Measurements from ENCODE around the gene TIMP3. TPM values are rescaled to one million over a fixed set of nuclear protein-coding genes. Genes with fewer than 3 reads are reported as not detected.

TIMP3 gene
- total and polyA plus RNA-seq, 2 donors (not counting 3 experiments of a cell fraction or from before 2014, with no cell fraction given): 0.22 to 2.0 TPM

DNA sequence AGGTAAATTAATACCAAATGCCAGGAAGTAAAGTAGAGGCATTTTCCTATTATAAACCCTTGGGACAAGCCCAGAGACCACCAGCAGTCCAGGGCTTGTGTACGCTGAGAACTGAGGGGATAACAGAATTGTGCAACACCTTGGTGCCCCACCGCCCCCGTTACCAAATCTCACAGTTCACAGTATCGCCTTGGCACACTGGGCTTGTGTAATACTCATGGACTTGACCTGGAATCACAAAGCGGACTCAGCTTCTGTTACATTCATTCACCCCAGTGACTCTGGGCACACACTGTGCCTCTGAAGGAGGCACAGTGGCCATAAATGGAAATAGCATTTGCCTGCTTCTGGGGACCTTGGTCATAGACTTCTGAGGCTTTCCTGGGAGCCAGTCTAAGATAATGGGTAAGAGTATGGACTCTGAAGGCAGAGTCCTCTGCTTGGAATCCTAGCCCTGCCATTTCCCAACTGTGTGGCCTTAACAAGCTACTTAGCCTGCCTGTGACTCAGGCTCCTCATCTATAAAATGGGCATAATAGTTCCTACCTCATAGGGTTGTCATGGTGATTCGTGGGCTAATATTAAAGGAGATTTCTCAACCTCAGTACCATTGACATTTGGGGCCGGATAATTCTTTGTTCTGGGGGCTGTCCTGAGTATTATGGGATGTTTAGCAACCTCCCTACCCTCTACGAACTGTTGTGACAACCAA lies 53.7 kb downstream of the TIMP3 start:
- Histone ChIP-seq H3K4me2 (ENCODE audit: insufficient read depth, low read length) (no peak overlapping the region), H3K27me3 (ENCODE audit: control insufficient read depth in 2 of 2, insufficient read depth in 2 of 2, low read length in 2 of 2) (no peaks in the 10 kb centered on the region), H3K4me1 (ENCODE audit: control insufficient read depth, extremely low read depth, insufficient read depth, low read length) (no peaks in the 10 kb centered on the region), H3K4me3 (replicated peaks in 1 of 3; ENCODE audit: insufficient read depth in 1 of 3, low read depth in 1 of 3, low read length in 3 of 3) (no peak overlapping the region), H3K9ac (replicated peaks; ENCODE audit: extremely low read depth, insufficient read depth, low read length) (no peak overlapping the region), H3K36me3 (ENCODE audit: control insufficient read depth in 2 of 2, extremely low read depth in 1 of 2, insufficient read depth in 2 of 2, low read length in 2 of 2) (no peaks in the 10 kb centered on the region), H3K27ac (ENCODE audit: insufficient read depth, low read depth, low read length) (no peak overlapping the region), H4K20me1 (replicated peaks; ENCODE audit: control insufficient read depth, extremely low read depth, insufficient read depth, low read length) (no peaks in the 10 kb centered on the region), H2AFZ (ENCODE audit: low read depth, low read length) (no peak overlapping the region), H3K9me1 (replicated peaks; ENCODE audit: control insufficient read depth, extremely low read depth, insufficient read depth, low read length) (no peaks in the 10 kb centered on the region), H3K79me2 (ENCODE audit: control insufficient read depth, insufficient read depth, low read length) (no peaks in the 10 kb centered on the region), H3K9me3 (replicated peaks; ENCODE audit: control insufficient read depth, insufficient read depth, low read length) (peaks cover 5% of the 10 kb centered on the region)
- DNase-seq (ENCODE audit: low read depth, low spot score): no peak
- no TSS peak for BruUV-seq (replicated peaks)
- dilution Hi-C loops (cut with MboI; ENCODE audit: extremely low pct_ligation_motif_present, low sequenced_read_pairs): no loop called here
- no peak for FAIRE-seq
- intact Hi-C loops (cut with micrococcal nuclease): no loop called here
- TF ChIP-seq FOS (IDR thresholded peaks at IDR 0.05; ENCODE audit: borderline replicate concordance, insufficient read depth, low read length) (no peak), JUN (IDR thresholded peaks at IDR 0.05; ENCODE audit: borderline replicate concordance, insufficient read depth, insufficient read length, low read depth) (no peak), GATA2 (IDR thresholded peaks at IDR 0.05; ENCODE audit: insufficient read depth, insufficient read length, low read depth, low read length) (no peak), MYC (IDR thresholded peaks at IDR 0.05; ENCODE audit: low read depth, low read length) (no peak), POLR2AphosphoS5 (IDR thresholded peaks at IDR 0.05; ENCODE audit: insufficient read depth, low read depth, low read length) (no peak), POLR2A (IDR thresholded peaks at IDR 0.05; ENCODE audit: low read depth, low read length) (no peak), EZH2 (IDR thresholded peaks at IDR 0.05; ENCODE audit: borderline replicate concordance, low read depth, low read length, severe bottlenecking) (no peak)
- TF ChIP-seq, protein P1, sequence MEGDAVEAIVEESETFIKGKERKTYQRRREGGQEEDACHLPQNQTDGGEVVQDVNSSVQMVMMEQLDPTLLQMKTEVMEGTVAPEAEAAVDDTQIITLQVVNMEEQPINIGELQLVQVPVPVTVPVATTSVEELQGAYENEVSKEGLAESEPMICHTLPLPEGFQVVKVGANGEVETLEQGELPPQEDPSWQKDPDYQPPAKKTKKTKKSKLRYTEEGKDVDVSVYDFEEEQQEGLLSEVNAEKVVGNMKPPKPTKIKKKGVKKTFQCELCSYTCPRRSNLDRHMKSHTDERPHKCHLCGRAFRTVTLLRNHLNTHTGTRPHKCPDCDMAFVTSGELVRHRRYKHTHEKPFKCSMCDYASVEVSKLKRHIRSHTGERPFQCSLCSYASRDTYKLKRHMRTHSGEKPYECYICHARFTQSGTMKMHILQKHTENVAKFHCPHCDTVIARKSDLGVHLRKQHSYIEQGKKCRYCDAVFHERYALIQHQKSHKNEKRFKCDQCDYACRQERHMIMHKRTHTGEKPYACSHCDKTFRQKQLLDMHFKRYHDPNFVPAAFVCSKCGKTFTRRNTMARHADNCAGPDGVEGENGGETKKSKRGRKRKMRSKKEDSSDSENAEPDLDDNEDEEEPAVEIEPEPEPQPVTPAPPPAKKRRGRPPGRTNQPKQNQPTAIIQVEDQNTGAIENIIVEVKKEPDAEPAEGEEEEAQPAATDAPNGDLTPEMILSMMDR (IDR thresholded peaks at IDR 0.05; ENCODE audit: extremely low read depth in 1 of 2, insufficient read depth in 1 of 2, low read depth in 1 of 2, low read length in 2 of 2): no peak
- TF ChIP-seq, protein P2, sequence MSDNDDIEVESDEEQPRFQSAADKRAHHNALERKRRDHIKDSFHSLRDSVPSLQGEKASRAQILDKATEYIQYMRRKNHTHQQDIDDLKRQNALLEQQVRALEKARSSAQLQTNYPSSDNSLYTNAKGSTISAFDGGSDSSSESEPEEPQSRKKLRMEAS (IDR thresholded peaks at IDR 0.05; ENCODE audit: insufficient read depth, insufficient read length): no peak
- ChIA-PET POLR2A (no interaction called here), CTCF (no interaction called here)
